Nephron progenitor cell (in vitro differentiated cells): ENCODE data around the gene PARD3B.

Source experiments
- DNase-seq: peaks from one replicate; pipeline ENCODE4 v3.0.0; 2021
- H3K27ac Mint-ChIP-seq: 2 replicates; pipeline ENCODE4 v1.8.0; 2021; ENCODE audit warnings: mild to moderate bottlenecking, moderate library complexity, mixed read lengths
- H3K27me3 Mint-ChIP-seq: 2 replicates; pipeline ENCODE4 v1.8.0; 2021; ENCODE audit warnings: mild to moderate bottlenecking, low read depth, mixed read lengths; ENCODE audit not compliant: poor library complexity
- H3K36me3 Mint-ChIP-seq: 2 replicates; pipeline ENCODE4 v1.8.0; 2021; ENCODE audit warnings: low read depth, mixed read lengths
- H3K4me1 Mint-ChIP-seq: 2 replicates; pipeline ENCODE4 v1.8.0; 2021; ENCODE audit warnings: mixed read lengths
- H3K4me3 Mint-ChIP-seq: 2 replicates; pipeline ENCODE4 v1.8.0; 2021; ENCODE audit warnings: mild to moderate bottlenecking, moderate library complexity, mixed read lengths
- H3K9me3 Mint-ChIP-seq: 2 replicates; pipeline ENCODE4 v1.8.0; 2021; ENCODE audit warnings: mild to moderate bottlenecking, moderate library complexity, mixed read lengths
- CTCF ChIP-seq: fragments of 200-600 bp; sonication (generic); IDR thresholded peaks from 2 replicates; pipeline ENCODE4 v1.5.0; 2021; ENCODE audit warnings: antibody characterized with exemption

PARD3B gene

GRCh38 chr2:205495819-205496218 lies 950.5 kb downstream of the PARD3B start:
- Mint-ChIP-seq H3K27ac (no peak overlapping the region), H3K4me3 (no peak overlapping the region), H3K4me1 (peaks cover 31% of the 10 kb centered on the region), H3K9me3 (peaks cover 12% of the 10 kb centered on the region), H3K36me3 (no peaks in the 10 kb centered on the region), H3K27me3 (no peaks in the 10 kb centered on the region)
- no peak for TF ChIP-seq CTCF
- DNase-seq: no peak

- Mint-ChIP-seq H3K4me1 (peaks cover 36% of the 10 kb centered on the region), H3K4me3 (no peak overlapping the region), H3K27me3 (no peaks in the 10 kb centered on the region), H3K36me3 (no peaks in the 10 kb centered on the region), H3K9me3 (peaks cover 7% of the 10 kb centered on the region), H3K27ac (no peak overlapping the region)
- DNase-seq: no peak
- TF ChIP-seq CTCF: no peak
Measured at GRCh38 chr2:205496370-205496769, 951.1 kb downstream of the PARD3B start.

GRCh38 chr2:205496772-205497171 lies 951.5 kb downstream of the PARD3B start:
- no peak overlapping the region for H3K4me3 Mint-ChIP-seq
- H3K4me1 Mint-ChIP-seq: peaks cover 40% of the 10 kb centered on the region
- H3K36me3 Mint-ChIP-seq: peaks cover 1% of the 10 kb centered on the region
- H3K9me3 Mint-ChIP-seq: peaks cover 3% of the 10 kb centered on the region
- no peak for TF ChIP-seq CTCF
- peaks cover 3% of the 10 kb centered on the region for H3K27me3 Mint-ChIP-seq
- DNase-seq: no peak
- H3K27ac Mint-ChIP-seq: no peak overlapping the region

GRCh38 chr2:205499006-205499405 lies 953.7 kb downstream of the PARD3B start:
- Mint-ChIP-seq H3K9me3 (peaks cover 12% of the 10 kb centered on the region), H3K27ac (no peak overlapping the region), H3K36me3 (peaks cover 6% of the 10 kb centered on the region), H3K4me3 (no peak overlapping the region), H3K4me1 (peaks cover 45% of the 10 kb centered on the region), H3K27me3 (peaks cover 4% of the 10 kb centered on the region)
- no peak for DNase-seq
- TF ChIP-seq CTCF: no peak

- peaks cover 6% of the 10 kb centered on the region for H3K36me3 Mint-ChIP-seq
- no peak for TF ChIP-seq CTCF
- H3K27ac Mint-ChIP-seq: no peak overlapping the region
Measured at GRCh38 chr2:205500065-205500464, 954.8 kb downstream of the PARD3B start.

GRCh38 chr2:205500951-205501350 lies 955.7 kb downstream of the PARD3B start:
- H3K27me3 Mint-ChIP-seq: peaks cover 4% of the 10 kb centered on the region
- no peak overlapping the region for H3K4me3 Mint-ChIP-seq
- no peak for DNase-seq
- peaks cover 34% of the 10 kb centered on the region for H3K4me1 Mint-ChIP-seq
- TF ChIP-seq CTCF: no peak
- H3K9me3 Mint-ChIP-seq: peaks cover 19% of the 10 kb centered on the region
- peaks cover 6% of the 10 kb centered on the region for H3K36me3 Mint-ChIP-seq
- no peak overlapping the region for H3K27ac Mint-ChIP-seq

More at GRCh38 chr2:205500065-205500464, 954.8 kb downstream of the PARD3B start:
- peaks cover 16% of the 10 kb centered on the region for H3K9me3 Mint-ChIP-seq
- H3K4me3 Mint-ChIP-seq: no peak overlapping the region
- peaks cover 4% of the 10 kb centered on the region for H3K27me3 Mint-ChIP-seq
- H3K4me1 Mint-ChIP-seq: peaks cover 40% of the 10 kb centered on the region
- DNase-seq: no peak
